CD14-positive monocyte (primary cell): ENCODE data around the gene ZSWIM9. TPM values are rescaled to one million over a fixed set of nuclear protein-coding genes. Genes with fewer than 3 reads are reported as not detected.

Source experiments
- DNase-seq, 3 donors: peaks; one replicate each; pipeline ENCODE4 v3.0.0-alpha.2; 2011 to 2022
- H2AFZ ChIP-seq: 2 replicates; pipeline ENCODE4 v1.6.0; 2012; ENCODE audit warnings: mild to moderate bottlenecking, low read depth, low read length, inconsistent platforms; ENCODE audit not compliant: insufficient read depth, poor library complexity, severe bottlenecking
- H3K27ac ChIP-seq, 2 donors: 1 replicate in 1 of 2; 2 replicates in 1 of 2; pipeline ENCODE4 v1.5.1; 2012 to 2013; ENCODE audit warnings: low read length in 2 of 2, control low read depth in 1 of 2, inconsistent platforms in 1 of 2, low read depth in 1 of 2, mild to moderate bottlenecking in 1 of 2
- H3K27me3 ChIP-seq, 2 donors: one replicate each; pipeline versions ENCODE4 v1.6.0 to v1.6.1; 2011 to 2013; ENCODE audit warnings: low read length in 2 of 2; ENCODE audit not compliant: control insufficient read depth in 2 of 2, insufficient read depth in 2 of 2
- H3K36me3 ChIP-seq, 2 donors: replicated peaks in 1 of 2; 1 replicate in 1 of 2; 2 replicates in 1 of 2; pipeline versions ENCODE4 v1.5.1 to v1.6.1; 2012 to 2013; ENCODE audit warnings: low read length in 2 of 2, control low read depth in 1 of 2, inconsistent platforms in 1 of 2, mild to moderate bottlenecking in 1 of 2; ENCODE audit not compliant: insufficient read depth in 2 of 2, control insufficient read depth in 1 of 2
- H3K4me1 ChIP-seq, 2 donors: 1 replicate in 1 of 2; 2 replicates in 1 of 2; pipeline versions ENCODE4 v1.5.1 to v1.6.1; 2012 to 2013; ENCODE audit warnings: low read length in 2 of 2, control low read depth in 1 of 2, inconsistent platforms in 1 of 2, mild to moderate bottlenecking in 1 of 2, moderate library complexity in 1 of 2; ENCODE audit not compliant: insufficient read depth in 2 of 2, control insufficient read depth in 1 of 2
- H3K4me2 ChIP-seq: replicated peaks from 2 replicates; pipeline ENCODE3; 2012; ENCODE audit warnings: low read length, moderate library complexity, mild to moderate bottlenecking; ENCODE audit not compliant: poor library complexity, severe bottlenecking; ENCODE audit errors: extremely low read depth
- H3K4me3 ChIP-seq, 3 experiments: fragments of 200-600 bp in 1 of 3; sonication (generic) in 1 of 3; replicated peaks in 1 of 3; 1 replicate in 2 of 3; 2 replicates in 1 of 3; pipeline ENCODE4 v1.5.1; 2011 to 2013; ENCODE audit warnings: low read length in 3 of 3, mild to moderate bottlenecking in 3 of 3, control low read depth in 2 of 3, low read depth in 2 of 3, inconsistent platforms in 1 of 3, moderate library complexity in 1 of 3
- H3K79me2 ChIP-seq: 2 replicates; pipeline ENCODE4 v1.6.0; 2012; ENCODE audit warnings: mild to moderate bottlenecking, control low read depth, inconsistent platforms, low read length, moderate library complexity; ENCODE audit not compliant: insufficient read depth
- H3K9ac ChIP-seq: 2 replicates; pipeline ENCODE4 v1.6.0; 2017; ENCODE audit warnings: low read length, mild to moderate bottlenecking; ENCODE audit not compliant: insufficient read depth, poor library complexity, severe bottlenecking
- H3K9me3 ChIP-seq, 2 donors: replicated peaks in 1 of 2; 1 replicate in 1 of 2; 2 replicates in 1 of 2; pipeline versions ENCODE4 v1.5.1 to v1.6.1; 2012 to 2013; ENCODE audit warnings: low read length in 2 of 2, control low read depth in 1 of 2; ENCODE audit not compliant: control insufficient read depth in 1 of 2, insufficient read depth in 1 of 2
- H4K20me1 ChIP-seq: 2 replicates; pipeline ENCODE4 v1.6.0; 2012; ENCODE audit warnings: mild to moderate bottlenecking, low read length, control low read depth, moderate library complexity; ENCODE audit not compliant: insufficient read depth
- H3K27ac Mint-ChIP-seq, 7 donors: one replicate each; pipeline ENCODE4 v1.8.0; 2020; ENCODE audit warnings: mild to moderate bottlenecking in 7 of 7, mixed read lengths in 7 of 7, moderate library complexity in 6 of 7, inconsistent platforms in 2 of 7
- H3K27me3 Mint-ChIP-seq, 3 donors: one replicate each; pipeline ENCODE4 v1.8.0; 2021 to 2022; ENCODE audit warnings: low read depth in 3 of 3, mild to moderate bottlenecking in 3 of 3, mixed read lengths in 3 of 3, moderate library complexity in 3 of 3, inconsistent platforms in 1 of 3
- H3K36me3 Mint-ChIP-seq, 2 donors: one replicate each; pipeline ENCODE4 v1.8.0; 2020; ENCODE audit warnings: mixed read lengths in 2 of 2, inconsistent platforms in 1 of 2, mild to moderate bottlenecking in 1 of 2
- H3K4me1 Mint-ChIP-seq: one replicate; pipeline ENCODE4 v1.8.0; 2020; ENCODE audit warnings: mild to moderate bottlenecking, mixed read lengths
- H3K4me3 Mint-ChIP-seq, 2 donors: one replicate each; pipeline ENCODE4 v1.8.0; 2020; ENCODE audit warnings: mild to moderate bottlenecking in 2 of 2, mixed read lengths in 2 of 2, moderate library complexity in 1 of 2
- H3K9me3 Mint-ChIP-seq, 7 donors: one replicate each; pipeline ENCODE4 v1.8.0; 2020 to 2022; ENCODE audit warnings: mixed read lengths in 7 of 7, mild to moderate bottlenecking in 6 of 7, moderate library complexity in 6 of 7, inconsistent platforms in 2 of 7
- WGBS: methylation state at CpG from one replicate; pipeline ENCODE4 v1.1.5; 2013; ENCODE audit warnings: missing lambda C conversion rate; ENCODE audit not compliant: insufficient coverage; 5-methylcytosine and 5-hydroxymethylcytosine counted together
- intact Hi-C, 2 donors: fragments of 100-400 bp; cut with micrococcal nuclease; formaldehyde crosslinking; loops; one replicate each; pipeline versions ENCODE4 v1.15.0 to v1.15.1; 2023
- polyA plus RNA-seq, 3 donors: library from polyadenylated mRNA; depleted of rRNA in 1 of 3; unstranded in 2 of 3; stranded (reverse) in 1 of 3; fragments of 300-500 nt in 2 of 3; fragments of >200 nt in 1 of 3; fragmentation: Illumina TruSeq in 2 of 3; gene quantifications; 1 replicate in 2 of 3; 2 replicates in 1 of 3; pipeline ENCODE4 v1.2.3, GENCODE V29; 2012 to 2021
- TF ChIP-seq, protein P1 (sequence below): fragments of 200-600 bp; IDR thresholded peaks from one replicate; pipeline ENCODE4 v1.8.0; 2022; ENCODE audit warnings: antibody characterized with exemption, mild to moderate bottlenecking

Gene ZSWIM9
- polyA plus RNA-seq, 3 donors = 0.28 to 2.5 (median 0.97) TPM

DNA sequence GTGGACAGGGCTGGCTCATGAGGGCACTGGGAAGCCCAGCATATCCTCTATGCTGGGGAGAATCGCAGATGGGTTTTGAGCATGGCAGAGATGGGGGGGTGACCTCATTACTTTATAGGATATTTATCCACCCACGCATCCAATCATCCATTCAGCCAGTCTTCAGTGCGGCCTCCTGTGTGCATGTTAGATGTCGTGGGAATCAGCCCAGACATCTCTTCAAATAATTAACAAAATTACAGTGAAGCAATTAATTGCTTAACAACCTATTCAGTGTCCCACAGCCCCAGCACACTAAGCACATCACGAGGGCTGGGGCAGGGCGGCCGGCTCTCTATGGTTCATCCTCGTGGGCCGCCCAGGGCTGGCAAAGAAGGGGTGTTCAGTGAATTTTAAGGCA lies 21.9 kb upstream of the ZSWIM9 start:
- intact Hi-C loops = no loop called here

DNA sequence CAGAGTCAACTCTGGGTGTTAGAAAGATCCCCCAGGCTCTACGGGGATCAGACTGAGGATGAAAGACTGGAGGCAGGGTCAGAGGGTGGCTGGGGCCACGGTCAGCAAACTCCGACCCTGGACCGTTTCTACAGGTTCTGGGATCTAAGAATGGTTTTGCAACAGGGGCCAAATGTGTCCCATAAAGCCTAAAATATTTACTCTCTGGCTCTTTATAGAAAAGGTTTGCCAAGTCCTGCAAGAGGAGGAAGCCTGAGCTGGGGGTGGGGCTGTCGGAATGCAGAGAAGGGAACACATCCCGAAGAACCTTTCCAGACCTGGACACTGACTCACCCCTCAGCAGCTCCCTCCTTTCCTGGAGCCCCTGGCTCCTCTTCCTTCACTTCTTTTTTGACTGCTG lies 21.1 kb upstream of the ZSWIM9 start:
- Mint-ChIP-seq H3K4me1 (no peaks in the 10 kb centered on the region), H3K4me3 (no peak overlapping the region), H3K36me3 (peaks cover 31 to 63% of the 10 kb centered on the region in 2 donors), H3K27ac (no peak overlapping the region), H3K27me3 (peaks cover 0 to 1% (median 0%) of the 10 kb centered on the region in 3 donors), H3K9me3 (peaks cover 0 to 2% (median 0%) of the 10 kb centered on the region in 7 donors)
- H3K9ac ChIP-seq = no peak overlapping the region
- TF ChIP-seq, protein P1, sequence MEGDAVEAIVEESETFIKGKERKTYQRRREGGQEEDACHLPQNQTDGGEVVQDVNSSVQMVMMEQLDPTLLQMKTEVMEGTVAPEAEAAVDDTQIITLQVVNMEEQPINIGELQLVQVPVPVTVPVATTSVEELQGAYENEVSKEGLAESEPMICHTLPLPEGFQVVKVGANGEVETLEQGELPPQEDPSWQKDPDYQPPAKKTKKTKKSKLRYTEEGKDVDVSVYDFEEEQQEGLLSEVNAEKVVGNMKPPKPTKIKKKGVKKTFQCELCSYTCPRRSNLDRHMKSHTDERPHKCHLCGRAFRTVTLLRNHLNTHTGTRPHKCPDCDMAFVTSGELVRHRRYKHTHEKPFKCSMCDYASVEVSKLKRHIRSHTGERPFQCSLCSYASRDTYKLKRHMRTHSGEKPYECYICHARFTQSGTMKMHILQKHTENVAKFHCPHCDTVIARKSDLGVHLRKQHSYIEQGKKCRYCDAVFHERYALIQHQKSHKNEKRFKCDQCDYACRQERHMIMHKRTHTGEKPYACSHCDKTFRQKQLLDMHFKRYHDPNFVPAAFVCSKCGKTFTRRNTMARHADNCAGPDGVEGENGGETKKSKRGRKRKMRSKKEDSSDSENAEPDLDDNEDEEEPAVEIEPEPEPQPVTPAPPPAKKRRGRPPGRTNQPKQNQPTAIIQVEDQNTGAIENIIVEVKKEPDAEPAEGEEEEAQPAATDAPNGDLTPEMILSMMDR = no peak
- H3K4me3 ChIP-seq = no peak overlapping the region
- H3K4me2 ChIP-seq = no peak overlapping the region
- no peak overlapping the region for H2AFZ ChIP-seq
- intact Hi-C loops = no loop called here
- no peak for DNase-seq
- no peak overlapping the region for H3K27ac ChIP-seq
- H3K4me1 ChIP-seq = no peaks in the 10 kb centered on the region
- H3K79me2 ChIP-seq = no peaks in the 10 kb centered on the region
- no peaks in the 10 kb centered on the region for H3K27me3 ChIP-seq
- no peaks in the 10 kb centered on the region for H4K20me1 ChIP-seq
- H3K9me3 ChIP-seq = no peaks in the 10 kb centered on the region
- WGBS = 94% methylated on average over 2 of the region's 6 CpGs
- H3K36me3 ChIP-seq = peaks cover 7 to 49% of the 10 kb centered on the region in 2 donors

More for the DNA sequence above, 21.9 kb upstream of the ZSWIM9 start:
- Histone ChIP-seq H3K4me1 (no peaks in the 10 kb centered on the region), H3K4me3 (no peak overlapping the region), H2AFZ (no peak overlapping the region), H3K27me3 (no peaks in the 10 kb centered on the region), H3K9ac (no peak overlapping the region), H3K9me3 (no peaks in the 10 kb centered on the region), H3K27ac (no peak overlapping the region), H4K20me1 (no peaks in the 10 kb centered on the region), H3K4me2 (no peak overlapping the region), H3K79me2 (no peaks in the 10 kb centered on the region), H3K36me3 (peaks cover 11 to 51% of the 10 kb centered on the region in 2 donors)
- TF ChIP-seq, protein P1 = no peak
- 100% methylated on average over 2 of the region's 9 CpGs for WGBS
- no peak overlapping the region for H3K4me3 Mint-ChIP-seq
- peaks cover 38 to 65% of the 10 kb centered on the region in 2 donors for H3K36me3 Mint-ChIP-seq
- peaks cover 0 to 1% (median 0%) of the 10 kb centered on the region in 3 donors for H3K27me3 Mint-ChIP-seq
- peaks cover 0 to 2% (median 0%) of the 10 kb centered on the region in 7 donors for H3K9me3 Mint-ChIP-seq
- DNase-seq = no peak
- no peaks in the 10 kb centered on the region for H3K4me1 Mint-ChIP-seq
- no peak overlapping the region for H3K27ac Mint-ChIP-seq
